OCI-LY7 (cell line): ENCODE data around the gene SLC25A45. TPM values are rescaled to one million over a fixed set of nuclear protein-coding genes. Genes with fewer than 3 reads are reported as not detected.

Experiments
- BruUV-seq: library from RNA; stranded (reverse); fragments of 400-500 nt; replicated peaks from 2 replicates; lab custom pipeline; 2021; lab: Mats Ljungman, UMichigan
- CTCF ChIA-PET: fragments of 300-600 bp; sonication (Branson Sonifier 250); formaldehyde crosslinking; loops from one replicate; lab custom pipeline; 2022; ENCODE audit warnings: antibody characterized with exemption; ENCODE audit not compliant: unreplicated experiment; lab: Charles Lee
- POLR2A ChIA-PET: fragments of 300-600 bp; sonication (Branson Sonifier 250); formaldehyde crosslinking; loops from one replicate; lab custom pipeline; 2022; ENCODE audit warnings: antibody characterized with exemption; lab: Charles Lee
- DNase-seq: peaks from one replicate; pipeline ENCODE4 v3.0.0-alpha.2; 2015; ENCODE audit warnings: low spot score
- H2AFZ ChIP-seq: fragments of 200-600 bp; sonication (generic), shearing (Covaris generic); 2 replicates; pipeline ENCODE4 v1.6.1; 2014; ENCODE audit warnings: mild to moderate bottlenecking, antibody characterized with exemption, low read length, moderate library complexity
- H3K27ac ChIP-seq: fragments of 200-600 bp; sonication (generic); 2 replicates; pipeline ENCODE4 v1.5.1; 2014; ENCODE audit warnings: mixed run types, low read depth, mild to moderate bottlenecking, moderate library complexity, low read length, inconsistent platforms; ENCODE audit not compliant: poor library complexity, severe bottlenecking
- H3K36me3 ChIP-seq: fragments of 200-600 bp; sonication (generic); 2 replicates; pipeline ENCODE4 v1.6.1; 2014; ENCODE audit warnings: mild to moderate bottlenecking, antibody characterized with exemption, low read length, moderate library complexity, mixed read lengths; ENCODE audit not compliant: insufficient read depth
- H3K4me1 ChIP-seq: fragments of 200-600 bp; sonication (generic); 2 replicates; pipeline ENCODE4 v1.5.1; 2014; ENCODE audit warnings: mild to moderate bottlenecking, low read length; ENCODE audit not compliant: insufficient read depth, poor library complexity, severe bottlenecking
- H3K4me2 ChIP-seq: fragments of 200-600 bp; sonication (generic); 2 replicates; pipeline ENCODE4 v1.6.1; 2014; ENCODE audit warnings: mild to moderate bottlenecking, low read length
- H3K4me3 ChIP-seq: fragments of 200-600 bp; sonication (generic); 2 replicates; pipeline ENCODE4 v1.5.1; 2014; ENCODE audit warnings: mild to moderate bottlenecking, low read depth, low read length; ENCODE audit not compliant: poor library complexity, severe bottlenecking
- H3K79me2 ChIP-seq: fragments of 200-600 bp; sonication (generic); 2 replicates; pipeline ENCODE4 v1.6.1; 2016; ENCODE audit warnings: low read depth, mild to moderate bottlenecking, low read length, moderate library complexity, mixed read lengths; ENCODE audit not compliant: insufficient read depth
- H3K9me2 ChIP-seq: fragments of 200-600 bp; sonication (generic); 2 replicates; pipeline ENCODE4 v1.6.1; 2016; ENCODE audit warnings: mild to moderate bottlenecking, low read length, mixed read lengths; ENCODE audit not compliant: insufficient read depth
- H3K9me3 ChIP-seq: fragments of 200-600 bp; sonication (generic); 2 replicates; pipeline ENCODE4 v1.6.1; 2014; ENCODE audit warnings: mild to moderate bottlenecking, mixed run types, low read length, mixed read lengths
- H4K20me1 ChIP-seq: fragments of 200-600 bp; sonication (generic); 2 replicates; pipeline ENCODE4 v1.6.1; 2014; ENCODE audit warnings: mild to moderate bottlenecking, antibody characterized with exemption, low read length, moderate library complexity, mixed read lengths; ENCODE audit not compliant: insufficient read depth
- CTCF ChIP-seq: fragments of 200-600 bp; sonication (generic); conservative IDR thresholded peaks from 2 replicates; pipeline ENCODE4 v1.5.1; 2014; ENCODE audit warnings: mild to moderate bottlenecking, antibody characterized with exemption, low read length, moderate library complexity, mixed read lengths
- EZH2phosphoT487 ChIP-seq: fragments of 200-600 bp; sonication (generic); IDR thresholded peaks from 2 replicates; pipeline ENCODE4 v1.6.1; 2018; ENCODE audit warnings: low read depth, borderline replicate concordance, mild to moderate bottlenecking, mixed run types, antibody characterized with exemption, low read length, moderate library complexity, mixed read lengths
- intact Hi-C: fragments of 100-400 bp; cut with micrococcal nuclease; formaldehyde crosslinking; loops from one replicate; pipeline ENCODE4 v1.10.0; 2022; ENCODE audit not compliant: unreplicated experiment
- total RNA-seq, 2 experiments: library from RNA; depleted of rRNA in 1 of 2; stranded (reverse); fragments of >200 nt in 1 of 2; shearing (Covaris generic) in 1 of 2; gene quantifications; 2 replicates each; pipeline ENCODE4 v1.2.3, GENCODE V29; 2014 to 2022

The SLC25A45 gene
- total RNA-seq, 2 experiments from 2014 or later, result 7.0 to 20.7 TPM

GRCh38 chr11:65351511-65351910 lies 30.9 kb downstream of the SLC25A45 start:
- no peaks in the 10 kb centered on the region for H3K9me2 ChIP-seq
- H3K9me3 ChIP-seq, result no peaks in the 10 kb centered on the region
- CTCF ChIA-PET, result interaction anchor here (1.7 kb wide), 1 partner anchor 22 kb away, joined by 5 read pairs; no protein-coding TSS in a partner anchor
- BruUV-seq, result no TSS peak
- peaks cover 61% of the 10 kb centered on the region for H3K36me3 ChIP-seq
- no peak for TF ChIP-seq EZH2phosphoT487
- POLR2A ChIA-PET, result no interaction called here
- no peak for DNase-seq
- no peaks in the 10 kb centered on the region for H3K79me2 ChIP-seq
- no peaks in the 10 kb centered on the region for H4K20me1 ChIP-seq
- peaks cover 10% of the 10 kb centered on the region for H3K4me1 ChIP-seq
- no peak overlapping the region for H3K4me2 ChIP-seq
- no peak overlapping the region for H2AFZ ChIP-seq
- H3K27ac ChIP-seq, result no peak overlapping the region
- H3K4me3 ChIP-seq, result no peak overlapping the region
- intact Hi-C loops, result no loop called here

- POLR2A ChIA-PET, result interaction anchor here (0.6 kb wide), 1 partner anchor 54 kb away, joined by 3 read pairs; no protein-coding TSS in a partner anchor
- BruUV-seq, result no TSS peak
- H3K9me3 ChIP-seq, result no peaks in the 10 kb centered on the region
- H3K79me2 ChIP-seq, result peaks cover 13% of the 10 kb centered on the region; the same call in 1 of the 2 replicates
- H2AFZ ChIP-seq, result no peak overlapping the region
- CTCF ChIA-PET, result no interaction called here
- H3K4me2 ChIP-seq, result no peak overlapping the region
- H3K36me3 ChIP-seq, result peaks cover 82% of the 10 kb centered on the region
- intact Hi-C loops, result no loop called here
- H3K27ac ChIP-seq, result no peak overlapping the region
- no peaks in the 10 kb centered on the region for H3K9me2 ChIP-seq
- H4K20me1 ChIP-seq, result peaks cover 12% of the 10 kb centered on the region; the same call in 1 of the 2 replicates
- no peak for DNase-seq
- H3K4me3 ChIP-seq, result no peak overlapping the region
- no peaks in the 10 kb centered on the region for H3K4me1 ChIP-seq
- no peak for TF ChIP-seq EZH2phosphoT487
- TF ChIP-seq CTCF, result no peak
Measured at GRCh38 chr11:65341856-65342255, 40.6 kb downstream of the SLC25A45 start.

- Histone ChIP-seq H2AFZ (no peak overlapping the region), H3K4me2 (no peak overlapping the region), H3K4me1 (peaks cover 3% of the 10 kb centered on the region), H3K4me3 (no peak overlapping the region), H3K9me3 (no peaks in the 10 kb centered on the region), H4K20me1 (peaks cover 15% of the 10 kb centered on the region), H3K36me3 (peaks cover 78% of the 10 kb centered on the region), H3K79me2 (peaks cover 27% of the 10 kb centered on the region), H3K27ac (no peak overlapping the region), H3K9me2 (no peaks in the 10 kb centered on the region)
- POLR2A ChIA-PET, result interaction anchor here (1.1 kb wide), 1 partner anchor 8 kb away, joined by 3 read pairs; no protein-coding TSS in a partner anchor
- intact Hi-C loops, result no loop called here
- CTCF ChIA-PET, result no interaction called here
- no TSS peak for BruUV-seq
- no peak for DNase-seq
- TF ChIP-seq CTCF (no peak), EZH2phosphoT487 (no peak)
Measured at GRCh38 chr11:65340226-65340625, 42.2 kb downstream of the SLC25A45 start.
